HCT116 (cell line): ENCODE results near the gene HMX1. TPM values are rescaled to one million over a fixed set of nuclear protein-coding genes. Genes with fewer than 3 reads are reported as not detected.
A peak's percentile ranks its signal among the peaks of the same experiment; 100 is the strongest.

Experiments
- ATAC-seq: fragments of 200-7000 bp; cut with Tn5 transposase; 2 replicates; pipeline ENCODE4 v1.9.1; 2020; ENCODE audit warnings: mild to moderate bottlenecking, moderate library complexity
- BruUV-seq: library from RNA; stranded (reverse); fragments of 400-500 nt; replicated peaks from 2 replicates; lab custom pipeline; 2021; lab: Mats Ljungman, UMichigan
- CTCF ChIA-PET: fragments of 300-600 bp; sonication (Branson Sonifier 250); formaldehyde crosslinking; loops from one replicate; lab custom pipeline; 2021; ENCODE audit warnings: antibody characterized with exemption; lab: Charles Lee
- POLR2A ChIA-PET: fragments of 300-600, 350-600 bp; sonication (Branson Sonifier 250); formaldehyde crosslinking; loops from one replicate; lab custom pipeline; 2021; ENCODE audit warnings: antibody characterized with exemption; lab: Charles Lee
- RAD21 ChIA-PET, 2 experiments: fragments of 300-600 bp; sonication (Branson Sonifier 250); formaldehyde crosslinking; loops; one replicate each; lab custom pipeline; 2023; ENCODE audit warnings: low total read pairs in 2 of 2; ENCODE audit not compliant: uncharacterized antibody in 2 of 2, unreplicated experiment in 2 of 2, low non-redundant PET in 1 of 2; lab: Charles Lee
- DNase-seq: peaks from one replicate; pipeline ENCODE4 v3.0.0-alpha.2; 2010; ENCODE audit warnings: low read depth, low spot score
- H2AFZ ChIP-seq: fragments of 200-600 bp; shearing (Covaris generic), sonication (generic); 2 replicates; pipeline ENCODE4 v1.6.1; 2017; ENCODE audit warnings: low read depth, mixed run types, mixed read lengths, antibody characterized with exemption, low read length; ENCODE audit not compliant: poor library complexity, severe bottlenecking
- H3K27ac ChIP-seq: 2 replicates; pipeline ENCODE4 v1.5.1; 2012; ENCODE audit warnings: low read depth, low read length
- H3K27me3 ChIP-seq: fragments of 200-600 bp; sonication (generic); 2 replicates; pipeline ENCODE4 v1.6.1; 2016; ENCODE audit warnings: mixed run types, low read length, mixed read lengths; ENCODE audit not compliant: insufficient read depth
- H3K36me3 ChIP-seq, 2 experiments: fragments of 200-500 bp in 1 of 2; fragments of 200-600 bp in 1 of 2; sonication (Bioruptor generic) in 1 of 2; sonication (generic) in 1 of 2; 2 replicates each; pipeline versions ENCODE4 v1.5.1 to v1.6.1; 2014 to 2016; ENCODE audit warnings: low read length in 2 of 2, inconsistent platforms in 1 of 2, mixed read lengths in 1 of 2, mixed run types in 1 of 2; ENCODE audit not compliant: insufficient read depth in 2 of 2, control insufficient read depth in 1 of 2
- H3K4me1 ChIP-seq, 2 experiments: fragments of 200-600 bp in 1 of 2; sonication (generic) in 1 of 2; 2 replicates each; pipeline versions ENCODE4 v1.5.1 to v1.6.1; 2012 to 2017; ENCODE audit warnings: low read length in 2 of 2, inconsistent platforms in 1 of 2, mild to moderate bottlenecking in 1 of 2, mixed read lengths in 1 of 2, mixed run types in 1 of 2, moderate library complexity in 1 of 2; ENCODE audit not compliant: insufficient read depth in 2 of 2, control insufficient read depth in 1 of 2
- H3K4me2 ChIP-seq: fragments of 200-600 bp; sonication (generic); 2 replicates; pipeline ENCODE4 v1.6.1; 2017; ENCODE audit warnings: mixed run types, low read length, mixed read lengths
- H3K4me3 ChIP-seq, 2 experiments: fragments of 200-600 bp in 1 of 2; sonication (generic) in 1 of 2; replicated peaks in 1 of 2; 2 replicates each; pipeline ENCODE4 v1.5.1; 2011 to 2016; ENCODE audit warnings: low read length in 2 of 2, control low read depth in 1 of 2, low read depth in 1 of 2, mild to moderate bottlenecking in 1 of 2, mixed read lengths in 1 of 2, mixed run types in 1 of 2
- H3K79me2 ChIP-seq: fragments of 200-600 bp; sonication (generic); 2 replicates; pipeline ENCODE4 v1.6.1; 2017; ENCODE audit warnings: mild to moderate bottlenecking, mixed run types, low read length, moderate library complexity, mixed read lengths; ENCODE audit not compliant: insufficient read depth
- H3K9ac ChIP-seq: fragments of 200-600 bp; sonication (generic); 2 replicates; pipeline ENCODE4 v1.6.1; 2016; ENCODE audit warnings: low read length, mixed read lengths
- H3K9me2 ChIP-seq: fragments of 200-600 bp; sonication (generic), shearing (Covaris generic); 2 replicates; pipeline ENCODE4 v1.6.1; 2017; ENCODE audit warnings: mixed run types, mild to moderate bottlenecking, moderate library complexity; ENCODE audit not compliant: insufficient read depth
- H3K9me3 ChIP-seq, 2 experiments: fragments of 200-500 bp in 1 of 2; fragments of 200-600 bp in 1 of 2; sonication (Bioruptor generic) in 1 of 2; sonication (generic) in 1 of 2; 2 replicates each; pipeline ENCODE4 v1.6.1; 2014 to 2017; ENCODE audit warnings: low read length in 2 of 2, mixed read lengths in 2 of 2, inconsistent platforms in 1 of 2, low read depth in 1 of 2, mild to moderate bottlenecking in 1 of 2, mixed run types in 1 of 2, moderate library complexity in 1 of 2; ENCODE audit not compliant: control insufficient read depth in 1 of 2, insufficient read depth in 1 of 2
- H4K20me1 ChIP-seq: fragments of 200-600 bp; sonication (generic), shearing (Covaris generic); 2 replicates; pipeline ENCODE4 v1.6.1; 2017; ENCODE audit warnings: mixed run types, mild to moderate bottlenecking, moderate library complexity; ENCODE audit not compliant: insufficient read depth
- CBX3 ChIP-seq: IDR thresholded peaks from 2 replicates; pipeline ENCODE4 v1.6.1; 2012; ENCODE audit warnings: low read depth
- CEBPB ChIP-seq: IDR thresholded peaks from 2 replicates; pipeline ENCODE4 v1.6.1; 2012; ENCODE audit warnings: low read depth
- ELF1 ChIP-seq: IDR thresholded peaks from 2 replicates; pipeline ENCODE4 v1.6.1; 2012; ENCODE audit warnings: low read depth, borderline replicate concordance
- EZH2 ChIP-seq: fragments of 200-600 bp; sonication (generic); IDR thresholded peaks from 2 replicates; pipeline ENCODE4 v1.6.1; 2017; ENCODE audit warnings: antibody characterized with exemption, mixed run types
- EZH2phosphoT487 ChIP-seq: fragments of 200-600 bp; IDR thresholded peaks from 2 replicates; pipeline ENCODE4 v1.6.1; 2018; ENCODE audit warnings: antibody characterized with exemption, borderline replicate concordance
- FOSL1 ChIP-seq: IDR thresholded peaks from 2 replicates; pipeline ENCODE4 v1.6.1; 2012; ENCODE audit warnings: low read depth
- JUND ChIP-seq: IDR thresholded peaks from 2 replicates; pipeline ENCODE4 v1.6.1; 2012
- POLR2AphosphoS5 ChIP-seq: IDR thresholded peaks from 2 replicates; pipeline ENCODE4 v1.6.1; 2011; ENCODE audit warnings: mild to moderate bottlenecking, low read depth, low read length, moderate library complexity
- RAD21 ChIP-seq: IDR thresholded peaks from 2 replicates; pipeline ENCODE4 v1.6.1; 2012; ENCODE audit warnings: low read depth, mild to moderate bottlenecking
- SIN3A ChIP-seq: IDR thresholded peaks from 2 replicates; pipeline ENCODE4 v1.6.1; 2012; ENCODE audit warnings: low read depth
- SP1 ChIP-seq: IDR thresholded peaks from 2 replicates; pipeline ENCODE4 v1.6.1; 2012; ENCODE audit warnings: low read depth
- SRF ChIP-seq: IDR thresholded peaks from 2 replicates; pipeline ENCODE4 v1.6.1; 2012; ENCODE audit warnings: low read depth
- TCF7L2 ChIP-seq: IDR thresholded peaks from 2 replicates; pipeline ENCODE4 v1.7.0; 2011; ENCODE audit warnings: borderline replicate concordance, inconsistent platforms; ENCODE audit not compliant: insufficient read depth, insufficient read length; ENCODE audit errors: extremely low read depth
- ZFX ChIP-seq: fragments of 450-650 bp; IDR thresholded peaks from 2 replicates; pipeline ENCODE4 v1.6.1; 2017
- intact Hi-C: fragments of 100-400 bp; cut with micrococcal nuclease; formaldehyde crosslinking; loops from 2 replicates; pipeline ENCODE4 v1.10.0; 2022
- total RNA-seq: library from RNA; stranded (reverse); gene quantifications from one replicate; pipeline ENCODE4 v1.2.1, GENCODE V29; 2021; ENCODE audit not compliant: unreplicated experiment
- TF ChIP-seq, protein P1 (sequence below), 3 experiments: fragments of 200-600 bp in 1 of 3; sonication (generic) in 1 of 3; IDR thresholded peaks in 2 of 3; conservative IDR thresholded peaks in 1 of 3; 2 replicates each; pipeline ENCODE4 v1.5.1; 2012 to 2017; ENCODE audit warnings: low read depth in 2 of 3, low read length in 2 of 3, antibody characterized with exemption in 1 of 3, borderline replicate concordance in 1 of 3, control low read depth in 1 of 3, mild to moderate bottlenecking in 1 of 3, mixed read lengths in 1 of 3, mixed run types in 1 of 3, moderate library complexity in 1 of 3; ENCODE audit not compliant: insufficient read depth in 1 of 3
- TF ChIP-seq, protein P2 (sequence below): IDR thresholded peaks from 2 replicates; pipeline ENCODE4 v1.6.1; 2012

The HMX1 gene
- total RNA-seq, 1 experiment from 2014 or later = 0.39 TPM

DNA sequence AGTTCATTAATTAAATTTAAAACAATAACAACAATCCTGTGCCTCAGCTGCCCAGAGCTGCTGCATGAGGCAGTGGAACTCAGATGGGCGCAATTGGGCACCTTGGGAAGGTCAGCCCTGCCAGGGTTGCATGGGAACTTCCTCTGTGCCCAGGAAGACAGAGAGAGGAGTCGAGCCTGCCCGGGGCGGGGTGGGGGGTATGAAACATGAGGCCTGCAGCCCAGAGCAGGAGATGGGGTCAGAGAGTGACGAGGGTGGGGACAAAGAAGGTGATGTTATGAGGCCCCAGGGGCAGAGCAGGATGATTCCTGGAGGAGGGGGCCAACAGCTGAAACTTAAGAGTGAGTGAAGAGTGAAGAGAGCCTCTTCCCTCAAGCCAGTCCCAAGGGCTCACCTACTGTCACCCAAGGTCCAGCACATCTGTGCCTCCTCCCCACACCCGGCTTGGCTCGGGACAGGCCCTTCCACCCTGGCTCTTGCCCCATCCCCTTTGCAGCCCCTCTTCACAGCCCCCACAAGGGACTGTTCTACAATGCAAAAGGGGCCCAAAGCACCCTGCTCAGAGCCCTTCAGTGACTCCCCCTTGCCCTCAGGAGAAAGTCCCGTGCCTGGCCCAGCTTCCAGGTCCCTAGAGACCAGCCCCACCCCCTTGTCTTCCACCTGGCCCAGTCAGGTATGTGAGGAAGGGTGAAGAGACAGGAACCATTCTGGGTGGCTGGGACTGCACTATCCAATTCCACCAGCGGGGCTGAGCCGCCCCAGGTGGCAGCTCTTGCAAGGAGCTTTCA is 31.4 kb downstream of the HMX1 start:
- ATAC-seq (peak; percentile 70), DNase-seq (no peak)
- Histone ChIP-seq H2AFZ (no peak overlapping the region), H3K9me3 (no peaks in the 10 kb centered on the region), H4K20me1 (no peaks in the 10 kb centered on the region), H3K4me1 (no peaks in the 10 kb centered on the region), H3K9ac (no peak overlapping the region), H3K9me2 (no peaks in the 10 kb centered on the region), H3K27ac (no peak overlapping the region)
- ChIA-PET CTCF (no interaction called here), RAD21 (no interaction called here)
- intact Hi-C loops = no loop called here
- TF ChIP-seq, protein P1, sequence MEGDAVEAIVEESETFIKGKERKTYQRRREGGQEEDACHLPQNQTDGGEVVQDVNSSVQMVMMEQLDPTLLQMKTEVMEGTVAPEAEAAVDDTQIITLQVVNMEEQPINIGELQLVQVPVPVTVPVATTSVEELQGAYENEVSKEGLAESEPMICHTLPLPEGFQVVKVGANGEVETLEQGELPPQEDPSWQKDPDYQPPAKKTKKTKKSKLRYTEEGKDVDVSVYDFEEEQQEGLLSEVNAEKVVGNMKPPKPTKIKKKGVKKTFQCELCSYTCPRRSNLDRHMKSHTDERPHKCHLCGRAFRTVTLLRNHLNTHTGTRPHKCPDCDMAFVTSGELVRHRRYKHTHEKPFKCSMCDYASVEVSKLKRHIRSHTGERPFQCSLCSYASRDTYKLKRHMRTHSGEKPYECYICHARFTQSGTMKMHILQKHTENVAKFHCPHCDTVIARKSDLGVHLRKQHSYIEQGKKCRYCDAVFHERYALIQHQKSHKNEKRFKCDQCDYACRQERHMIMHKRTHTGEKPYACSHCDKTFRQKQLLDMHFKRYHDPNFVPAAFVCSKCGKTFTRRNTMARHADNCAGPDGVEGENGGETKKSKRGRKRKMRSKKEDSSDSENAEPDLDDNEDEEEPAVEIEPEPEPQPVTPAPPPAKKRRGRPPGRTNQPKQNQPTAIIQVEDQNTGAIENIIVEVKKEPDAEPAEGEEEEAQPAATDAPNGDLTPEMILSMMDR (IDR thresholded peaks at IDR 0.05 in 2 of 3, conservative IDR thresholded peaks at IDR 0.05 in 1 of 3; ENCODE audit: borderline replicate concordance in 1 of 3, insufficient read depth in 1 of 3, low read depth in 2 of 3, low read length in 2 of 3) = peak in 1 of 3 experiments; percentile 6; a peak in 1 of 6 replicates
- TF ChIP-seq ELF1 = no peak
- TF ChIP-seq, all 23 proteins: peak for 1
- Histone ChIP-seq H3K79me2 (no peaks in the 10 kb centered on the region), H3K4me2 (no peak overlapping the region), H3K27me3 (peaks cover 7% of the 10 kb centered on the region), H3K4me3 (no peak overlapping the region), H3K36me3 (no peaks in the 10 kb centered on the region)
- BruUV-seq = no TSS peak
- POLR2A ChIA-PET = no interaction called here

DNA sequence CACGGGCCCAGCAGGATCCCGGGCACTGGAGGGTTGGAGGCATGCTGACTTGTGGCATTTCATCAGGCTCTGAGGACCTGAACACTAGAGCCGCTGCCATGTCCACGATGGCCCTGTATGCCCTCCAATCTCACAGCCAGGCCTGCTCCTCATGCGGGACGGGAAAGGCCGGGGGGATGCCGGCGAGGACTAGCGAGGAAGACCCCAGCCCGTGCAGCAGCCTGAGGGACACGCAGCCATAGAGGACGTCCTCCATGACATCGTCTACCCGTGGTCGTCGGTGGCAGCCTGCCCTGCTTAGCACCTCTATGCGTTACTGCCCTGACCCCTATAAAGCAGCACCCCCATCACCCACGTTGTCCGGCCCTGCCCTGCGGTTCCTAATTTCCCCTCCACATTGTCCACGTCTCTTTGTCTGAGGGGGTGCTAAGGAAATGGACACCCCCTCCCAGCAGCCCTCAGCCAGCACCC is 32.6 kb downstream of the HMX1 start:
- Histone ChIP-seq H3K4me2 (no peak overlapping the region), H2AFZ (no peak overlapping the region), H3K4me3 (no peak overlapping the region), H3K27ac (no peak overlapping the region), H3K79me2 (no peaks in the 10 kb centered on the region), H3K9me2 (no peaks in the 10 kb centered on the region), H3K27me3 (peaks cover 7% of the 10 kb centered on the region), H3K9ac (no peak overlapping the region), H3K4me1 (no peaks in the 10 kb centered on the region), H4K20me1 (no peaks in the 10 kb centered on the region), H3K36me3 (no peaks in the 10 kb centered on the region), H3K9me3 (no peaks in the 10 kb centered on the region)
- ChIA-PET POLR2A (no interaction called here), RAD21 (no interaction called here), CTCF (no interaction called here)
- ATAC-seq (no peak), DNase-seq (no peak)
- BruUV-seq = no TSS peak
- intact Hi-C loops = no loop called here
- TF ChIP-seq CBX3 (no peak), CEBPB (no peak), POLR2AphosphoS5 (no peak), SRF (no peak), SP1 (no peak), RAD21 (no peak), TCF7L2 (no peak), ELF1 (no peak), JUND (no peak), FOSL1 (no peak), ZFX (no peak), SIN3A (no peak), EZH2phosphoT487 (no peak), EZH2 (no peak)
- TF ChIP-seq, protein P1 (IDR thresholded peaks at IDR 0.05 in 2 of 3, conservative IDR thresholded peaks at IDR 0.05 in 1 of 3; ENCODE audit: borderline replicate concordance in 1 of 3, insufficient read depth in 1 of 3, low read depth in 2 of 3, low read length in 2 of 3) = no peak
- TF ChIP-seq, protein P2, sequence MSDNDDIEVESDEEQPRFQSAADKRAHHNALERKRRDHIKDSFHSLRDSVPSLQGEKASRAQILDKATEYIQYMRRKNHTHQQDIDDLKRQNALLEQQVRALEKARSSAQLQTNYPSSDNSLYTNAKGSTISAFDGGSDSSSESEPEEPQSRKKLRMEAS = no peak
